MCF 10A (cell line): ENCODE results near the gene CHN1. TPM values are rescaled to one million over a fixed set of nuclear protein-coding genes. Genes with fewer than 3 reads are reported as not detected.

Experiments
- BruUV-seq: library from RNA; stranded (reverse); fragments of 400-500 nt; replicated peaks from 2 replicates; lab custom pipeline; 2021; lab: Mats Ljungman, UMichigan
- CTCF ChIA-PET: fragments of 300-600 bp; sonication (Branson Sonifier 250); formaldehyde crosslinking; extraction: SDS; loops from one replicate; lab custom pipeline; 2021; ENCODE audit warnings: antibody characterized with exemption, inconsistent platforms; lab: Yijun Ruan, JAX
- POLR2A ChIA-PET: fragments of 300-600, 350-650 bp; sonication (Branson Sonifier 250); formaldehyde crosslinking; extraction: SDS; loops from one replicate; lab custom pipeline; 2020; ENCODE audit warnings: antibody characterized with exemption, inconsistent platforms; lab: Yijun Ruan, JAX
- DNase-seq: peaks from one replicate; pipeline ENCODE4 v3.0.0-alpha.2; 2018; ENCODE audit not compliant: unreplicated experiment
- H3K27ac Mint-ChIP-seq: one replicate; pipeline ENCODE4 v1.8.0; 2022; ENCODE audit warnings: mild to moderate bottlenecking, low read depth, mixed read lengths; ENCODE audit not compliant: unreplicated experiment
- H3K27me3 Mint-ChIP-seq: one replicate; pipeline ENCODE4 v1.8.0; 2022; ENCODE audit warnings: mixed read lengths; ENCODE audit not compliant: insufficient read depth, unreplicated experiment
- H3K36me3 Mint-ChIP-seq: one replicate; pipeline ENCODE4 v1.8.0; 2022; ENCODE audit warnings: mild to moderate bottlenecking, moderate library complexity, mixed read lengths; ENCODE audit not compliant: insufficient read depth, unreplicated experiment
- H3K4me1 Mint-ChIP-seq: one replicate; pipeline ENCODE4 v1.8.0; 2022; ENCODE audit warnings: mixed read lengths; ENCODE audit not compliant: insufficient read depth, unreplicated experiment
- H3K4me3 Mint-ChIP-seq: one replicate; pipeline ENCODE4 v1.8.0; 2022; ENCODE audit warnings: mild to moderate bottlenecking, moderate library complexity, mixed read lengths; ENCODE audit not compliant: unreplicated experiment
- H3K9me3 Mint-ChIP-seq: one replicate; pipeline ENCODE4 v1.8.0; 2022; ENCODE audit warnings: mixed read lengths; ENCODE audit not compliant: unreplicated experiment
- intact Hi-C: fragments of 100-400 bp; cut with micrococcal nuclease; formaldehyde crosslinking; loops from 2 replicates; pipeline ENCODE4 v1.14.1; 2022
- total RNA-seq: library from RNA; stranded (reverse); gene quantifications from 2 replicates; pipeline ENCODE4 v1.2.3, GENCODE V29; 2022
- TF ChIP-seq, protein P1 (sequence below): fragments of 200-600 bp; IDR thresholded peaks from one replicate; pipeline ENCODE4 v1.8.0; 2022; ENCODE audit warnings: antibody characterized with exemption, mild to moderate bottlenecking; ENCODE audit not compliant: unreplicated experiment

The CHN1 gene
- total RNA-seq, 1 experiment from 2014 or later = 6.0 TPM

GRCh38 chr2:175027755-175028154 is 22.6 kb upstream of the CHN1 start:
- Mint-ChIP-seq H3K4me1 (no peaks in the 10 kb centered on the region), H3K9me3 (no peaks in the 10 kb centered on the region), H3K36me3 (no peaks in the 10 kb centered on the region), H3K27ac (no peak overlapping the region), H3K27me3 (no peaks in the 10 kb centered on the region), H3K4me3 (no peak overlapping the region)
- intact Hi-C loops = no loop called here
- no TSS peak for BruUV-seq
- TF ChIP-seq, protein P1, sequence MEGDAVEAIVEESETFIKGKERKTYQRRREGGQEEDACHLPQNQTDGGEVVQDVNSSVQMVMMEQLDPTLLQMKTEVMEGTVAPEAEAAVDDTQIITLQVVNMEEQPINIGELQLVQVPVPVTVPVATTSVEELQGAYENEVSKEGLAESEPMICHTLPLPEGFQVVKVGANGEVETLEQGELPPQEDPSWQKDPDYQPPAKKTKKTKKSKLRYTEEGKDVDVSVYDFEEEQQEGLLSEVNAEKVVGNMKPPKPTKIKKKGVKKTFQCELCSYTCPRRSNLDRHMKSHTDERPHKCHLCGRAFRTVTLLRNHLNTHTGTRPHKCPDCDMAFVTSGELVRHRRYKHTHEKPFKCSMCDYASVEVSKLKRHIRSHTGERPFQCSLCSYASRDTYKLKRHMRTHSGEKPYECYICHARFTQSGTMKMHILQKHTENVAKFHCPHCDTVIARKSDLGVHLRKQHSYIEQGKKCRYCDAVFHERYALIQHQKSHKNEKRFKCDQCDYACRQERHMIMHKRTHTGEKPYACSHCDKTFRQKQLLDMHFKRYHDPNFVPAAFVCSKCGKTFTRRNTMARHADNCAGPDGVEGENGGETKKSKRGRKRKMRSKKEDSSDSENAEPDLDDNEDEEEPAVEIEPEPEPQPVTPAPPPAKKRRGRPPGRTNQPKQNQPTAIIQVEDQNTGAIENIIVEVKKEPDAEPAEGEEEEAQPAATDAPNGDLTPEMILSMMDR = no peak
- ChIA-PET CTCF (no interaction called here), POLR2A (no interaction called here)
- no peak for DNase-seq

GRCh38 chr2:175026385-175026784 is 21.2 kb upstream of the CHN1 start:
- no peaks in the 10 kb centered on the region for H3K4me1 Mint-ChIP-seq
- no peaks in the 10 kb centered on the region for H3K36me3 Mint-ChIP-seq
- POLR2A ChIA-PET = no interaction called here
- intact Hi-C loops = no loop called here
- DNase-seq = no peak
- H3K27ac Mint-ChIP-seq = no peak overlapping the region
- H3K4me3 Mint-ChIP-seq = no peak overlapping the region
- H3K27me3 Mint-ChIP-seq = no peaks in the 10 kb centered on the region
- TF ChIP-seq, protein P1 = no peak
- CTCF ChIA-PET = interaction anchor here (0.7 to 1.0 kb wide), 2 partner anchors 8 to 14 kb away, joined by 3 to 4 read pairs; no protein-coding TSS in a partner anchor
- no peaks in the 10 kb centered on the region for H3K9me3 Mint-ChIP-seq
- BruUV-seq = no TSS peak

- POLR2A ChIA-PET = no interaction called here
- H3K27me3 Mint-ChIP-seq = no peaks in the 10 kb centered on the region
- no peaks in the 10 kb centered on the region for H3K4me1 Mint-ChIP-seq
- BruUV-seq = no TSS peak
- TF ChIP-seq, protein P1 = no peak
- intact Hi-C loops = no loop called here
- DNase-seq = peak; percentile 35
- no peaks in the 10 kb centered on the region for H3K9me3 Mint-ChIP-seq
- H3K4me3 Mint-ChIP-seq = no peak overlapping the region
- CTCF ChIA-PET = no interaction called here
- no peaks in the 10 kb centered on the region for H3K36me3 Mint-ChIP-seq
- no peak overlapping the region for H3K27ac Mint-ChIP-seq
These were observed 20.8 kb upstream of the CHN1 start for GRCh38 chr2:175025946-175026345.

DNA sequence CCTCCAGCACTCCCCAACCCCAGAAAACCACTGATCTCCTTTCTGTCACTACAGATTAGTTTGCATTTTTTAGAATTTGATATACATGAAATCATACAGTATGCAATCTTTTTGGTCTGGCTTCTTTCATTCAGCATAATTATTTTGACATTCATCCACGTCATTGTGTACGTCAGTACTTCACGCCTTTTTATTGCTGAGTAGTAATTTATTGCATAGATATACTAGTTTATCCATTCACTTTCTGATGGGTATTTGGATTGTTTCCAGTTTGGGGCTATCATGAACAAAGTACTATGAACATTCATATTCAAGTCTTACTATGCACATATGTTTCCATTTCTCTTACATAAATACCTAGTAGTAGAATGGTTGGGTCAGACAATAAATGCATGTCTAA is 20.1 kb upstream of the CHN1 start:
- DNase-seq = no peak
- Mint-ChIP-seq H3K4me1 (no peaks in the 10 kb centered on the region), H3K36me3 (no peaks in the 10 kb centered on the region), H3K27me3 (no peaks in the 10 kb centered on the region), H3K4me3 (no peak overlapping the region), H3K27ac (no peak overlapping the region), H3K9me3 (no peaks in the 10 kb centered on the region)
- intact Hi-C loops = no loop called here
- CTCF ChIA-PET = no interaction called here
- no TSS peak for BruUV-seq
- TF ChIP-seq, protein P1 = no peak
- POLR2A ChIA-PET = no interaction called here
